ENCODE data around the gene PAX5.

DNA sequence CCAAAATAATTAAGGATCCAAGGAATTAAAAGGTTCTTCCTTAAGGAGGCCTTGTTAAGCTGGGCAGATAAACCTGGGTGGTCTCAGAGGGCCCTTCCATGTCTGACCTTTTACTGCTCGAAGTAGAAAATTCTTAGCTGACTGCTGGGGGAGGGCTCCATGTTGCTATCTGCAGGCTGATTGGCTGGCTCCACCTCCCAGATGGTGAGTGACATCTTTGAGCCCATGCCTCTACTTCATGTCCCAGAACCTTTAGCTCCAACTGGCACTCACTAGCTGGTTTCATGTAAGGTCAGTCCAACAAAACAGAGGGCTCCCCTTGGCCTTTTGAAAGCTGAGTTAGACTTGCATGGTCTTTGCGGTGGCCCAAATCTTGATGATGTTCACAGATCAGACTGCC, 188.2 kb downstream of the PAX5 start:
- TF ChIP-seq ZBTB21 (tag by site-specific recombination; IDR thresholded peaks at IDR 0.05) (no peak), PATZ1 (tag by site-specific recombination; IDR thresholded peaks at IDR 0.05) (no peak), CTCF (tag by site-specific recombination; IDR thresholded peaks at IDR 0.05) (no peak), ZNF2 (tag by site-specific recombination; IDR thresholded peaks at IDR 0.05) (no peak), ZNF335 (tag by site-specific recombination; conservative IDR thresholded peaks at IDR 0.05) (no peak), ZNF768 (tag by site-specific recombination; IDR thresholded peaks at IDR 0.05) (no peak), ZBTB44 (tag by site-specific recombination; IDR thresholded peaks at IDR 0.05) (no peak), ZNF404 (tag by site-specific recombination; IDR thresholded peaks at IDR 0.05) (no peak)
- TF ChIP-seq, protein P1, sequence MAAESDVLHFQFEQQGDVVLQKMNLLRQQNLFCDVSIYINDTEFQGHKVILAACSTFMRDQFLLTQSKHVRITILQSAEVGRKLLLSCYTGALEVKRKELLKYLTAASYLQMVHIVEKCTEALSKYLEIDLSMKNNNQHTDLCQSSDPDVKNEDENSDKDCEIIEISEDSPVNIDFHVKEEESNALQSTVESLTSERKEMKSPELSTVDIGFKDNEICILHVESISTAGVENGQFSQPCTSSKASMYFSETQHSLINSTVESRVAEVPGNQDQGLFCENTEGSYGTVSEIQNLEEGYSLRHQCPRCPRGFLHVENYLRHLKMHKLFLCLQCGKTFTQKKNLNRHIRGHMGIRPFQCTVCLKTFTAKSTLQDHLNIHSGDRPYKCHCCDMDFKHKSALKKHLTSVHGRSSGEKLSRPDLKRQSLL (tag by site-specific recombination; IDR thresholded peaks at IDR 0.05) = no peak

Data from HEK293 (cell line).